CD4-positive, alpha-beta memory T cell (primary cell): ENCODE results near the gene AP3D1. TPM values are rescaled to one million over a fixed set of nuclear protein-coding genes. Genes with fewer than 3 reads are reported as not detected.

Source experiments
- CTCF ChIA-PET: fragments of 350-600 bp; sonication (Branson Sonifier 250); formaldehyde crosslinking; loops from one replicate; lab custom pipeline; 2021; ENCODE audit warnings: inconsistent platforms; ENCODE audit not compliant: partially characterized antibody; lab: Charles Lee
- POLR2A ChIA-PET: fragments of 350-600 bp; sonication (Branson Sonifier 250); formaldehyde crosslinking; loops from one replicate; lab custom pipeline; 2021; ENCODE audit not compliant: partially characterized antibody; lab: Charles Lee
- DNase-seq, 5 donors: peaks; one replicate each; pipeline versions ENCODE4 v3.0.0 to v3.0.0-alpha.2; 2020 to 2022; ENCODE audit warnings: mixed read lengths in 1 of 5
- H3K27ac ChIP-seq: one replicate; pipeline ENCODE4 v1.7.0; 2013; ENCODE audit warnings: low read depth, low read length
- H3K27me3 ChIP-seq: 2 replicates; pipeline ENCODE4 v1.7.0; 2013; ENCODE audit warnings: mild to moderate bottlenecking, low read length, moderate library complexity; ENCODE audit not compliant: insufficient read depth
- H3K36me3 ChIP-seq: 2 replicates; pipeline ENCODE4 v1.7.0; 2013; ENCODE audit warnings: mild to moderate bottlenecking, low read length, moderate library complexity; ENCODE audit not compliant: insufficient read depth
- H3K4me1 ChIP-seq: 2 replicates; pipeline ENCODE4 v1.7.0; 2013; ENCODE audit warnings: mild to moderate bottlenecking, low read length, moderate library complexity; ENCODE audit not compliant: insufficient read depth
- H3K4me3 ChIP-seq, 2 donors: one replicate each; pipeline ENCODE4 v1.7.0; 2013; ENCODE audit warnings: low read length in 2 of 2, mild to moderate bottlenecking in 1 of 2
- H3K9me3 ChIP-seq, 2 donors: one replicate each; pipeline ENCODE4 v1.7.0; 2013; ENCODE audit warnings: low read length in 2 of 2, control low read depth in 1 of 2; ENCODE audit not compliant: control insufficient read depth in 1 of 2
- H3K27ac Mint-ChIP-seq, 7 donors: one replicate each; pipeline ENCODE4 v1.8.0; 2020 to 2021; ENCODE audit warnings: mixed read lengths in 7 of 7, mild to moderate bottlenecking in 6 of 7, inconsistent platforms in 3 of 7, moderate library complexity in 3 of 7
- H3K27me3 Mint-ChIP-seq, 2 donors: one replicate each; pipeline ENCODE4 v1.8.0; 2020 to 2021; ENCODE audit warnings: mixed read lengths in 2 of 2
- H3K36me3 Mint-ChIP-seq, 2 donors: one replicate each; pipeline ENCODE4 v1.8.0; 2020 to 2021; ENCODE audit warnings: mixed read lengths in 2 of 2, inconsistent platforms in 1 of 2, mild to moderate bottlenecking in 1 of 2
- H3K4me1 Mint-ChIP-seq, 4 donors: one replicate each; pipeline ENCODE4 v1.8.0; 2020 to 2021; ENCODE audit warnings: mixed read lengths in 4 of 4, mild to moderate bottlenecking in 1 of 4
- H3K4me3 Mint-ChIP-seq, 8 donors: one replicate each; pipeline ENCODE4 v1.8.0; 2020 to 2021; ENCODE audit warnings: mixed read lengths in 8 of 8, mild to moderate bottlenecking in 7 of 8, moderate library complexity in 6 of 8, inconsistent platforms in 3 of 8
- H3K9me3 Mint-ChIP-seq, 8 donors: one replicate each; pipeline ENCODE4 v1.8.0; 2020 to 2021; ENCODE audit warnings: mixed read lengths in 8 of 8, mild to moderate bottlenecking in 5 of 8, inconsistent platforms in 3 of 8, moderate library complexity in 1 of 8
- intact Hi-C: fragments of 100-400 bp; cut with micrococcal nuclease; formaldehyde crosslinking; loops from one replicate; pipeline ENCODE4 v1.15.1; 2023
- polyA plus RNA-seq, 2 donors: library from polyadenylated mRNA; unstranded; fragments of 300-500 nt; fragmentation: Illumina TruSeq; gene quantifications; one replicate each; pipeline ENCODE4 v1.2.3, GENCODE V29; 2021
- total RNA-seq, 2 experiments: library from RNA; stranded (reverse); gene quantifications; one replicate each; pipeline ENCODE4 v1.2.3, GENCODE V29; 2021

The AP3D1 gene
- total and polyA plus RNA-seq, 4 experiments from 2014 or later, result 6.7 to 87.2 (median 69.8) TPM

DNA sequence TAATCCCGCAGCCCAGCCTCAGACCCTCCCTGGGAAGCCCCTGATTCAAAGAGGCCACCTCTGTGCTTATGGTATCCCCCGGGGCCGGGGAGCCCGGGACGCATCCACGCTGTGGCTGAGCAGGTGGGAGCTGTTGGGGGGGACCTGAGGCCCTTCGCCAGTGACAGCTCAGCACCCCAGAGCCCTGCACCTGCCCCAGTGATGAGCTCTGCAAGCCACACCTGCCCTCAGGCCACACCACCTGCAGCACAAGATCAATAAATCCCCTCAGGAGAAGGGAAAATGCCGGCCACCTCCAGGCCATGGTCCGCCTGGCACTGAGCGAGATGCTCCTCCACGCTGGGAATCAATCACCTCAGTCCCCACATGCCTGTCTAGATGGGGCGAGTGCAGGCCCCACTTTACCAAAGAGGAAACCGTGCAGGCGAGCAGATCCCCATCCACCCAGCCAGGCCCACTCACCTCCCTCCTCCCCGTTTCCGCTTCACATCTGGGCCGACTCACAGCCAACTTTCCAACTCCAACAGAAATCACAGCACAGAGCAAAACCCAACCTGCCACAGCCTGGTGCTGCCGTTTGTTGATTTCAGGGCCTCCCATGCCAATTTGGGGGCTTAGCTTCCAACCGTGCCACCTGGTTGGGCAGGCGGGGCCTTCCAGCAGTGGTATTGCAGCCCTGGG lies 68.1 kb downstream of the AP3D1 start:
- DNase-seq, result peak; percentile 74 to 86 (median 77)
- Histone ChIP-seq H3K9me3 (no peaks in the 10 kb centered on the region), H3K4me3 (peak overlapping the region; percentile 80 to 97), H3K36me3 (peaks cover 19% of the 10 kb centered on the region), H3K27ac (peak overlapping the region; percentile 93), H3K4me1 (peaks cover 71% of the 10 kb centered on the region), H3K27me3 (no peaks in the 10 kb centered on the region)
- intact Hi-C loops, result loop anchor here (2.0 kb wide), 1 partner anchor 41 kb away; no protein-coding TSS in a partner anchor
- Mint-ChIP-seq H3K9me3 (peaks cover 0 to 4% (median 0%) of the 10 kb centered on the region in 8 donors), H3K4me1 (peaks cover 35 to 80% (median 61%) of the 10 kb centered on the region in 4 donors), H3K27ac (peak overlapping the region; percentile 97 to 100 (median 99)), H3K4me3 (peak overlapping the region; percentile 97 to 100 (median 99)), H3K36me3 (peaks cover 26 to 62% of the 10 kb centered on the region in 2 donors), H3K27me3 (peaks cover 0 to 2% of the 10 kb centered on the region in 2 donors)
- ChIA-PET POLR2A (interaction anchor here (0.6 to 8.8 kb wide), 23 partner anchors 10 to 969 kb away, joined by 3 to 323 read pairs (median 6); partner anchors contain the start of genes AP3D1, BTBD2, GADD45B and IZUMO4), CTCF (interaction anchor here (0.8 to 4.6 kb wide), 11 partner anchors 10 to 186 kb away, joined by 3 to 40 read pairs (median 3); partner anchors contain the start of genes IZUMO4 and MOB3A)

DNA sequence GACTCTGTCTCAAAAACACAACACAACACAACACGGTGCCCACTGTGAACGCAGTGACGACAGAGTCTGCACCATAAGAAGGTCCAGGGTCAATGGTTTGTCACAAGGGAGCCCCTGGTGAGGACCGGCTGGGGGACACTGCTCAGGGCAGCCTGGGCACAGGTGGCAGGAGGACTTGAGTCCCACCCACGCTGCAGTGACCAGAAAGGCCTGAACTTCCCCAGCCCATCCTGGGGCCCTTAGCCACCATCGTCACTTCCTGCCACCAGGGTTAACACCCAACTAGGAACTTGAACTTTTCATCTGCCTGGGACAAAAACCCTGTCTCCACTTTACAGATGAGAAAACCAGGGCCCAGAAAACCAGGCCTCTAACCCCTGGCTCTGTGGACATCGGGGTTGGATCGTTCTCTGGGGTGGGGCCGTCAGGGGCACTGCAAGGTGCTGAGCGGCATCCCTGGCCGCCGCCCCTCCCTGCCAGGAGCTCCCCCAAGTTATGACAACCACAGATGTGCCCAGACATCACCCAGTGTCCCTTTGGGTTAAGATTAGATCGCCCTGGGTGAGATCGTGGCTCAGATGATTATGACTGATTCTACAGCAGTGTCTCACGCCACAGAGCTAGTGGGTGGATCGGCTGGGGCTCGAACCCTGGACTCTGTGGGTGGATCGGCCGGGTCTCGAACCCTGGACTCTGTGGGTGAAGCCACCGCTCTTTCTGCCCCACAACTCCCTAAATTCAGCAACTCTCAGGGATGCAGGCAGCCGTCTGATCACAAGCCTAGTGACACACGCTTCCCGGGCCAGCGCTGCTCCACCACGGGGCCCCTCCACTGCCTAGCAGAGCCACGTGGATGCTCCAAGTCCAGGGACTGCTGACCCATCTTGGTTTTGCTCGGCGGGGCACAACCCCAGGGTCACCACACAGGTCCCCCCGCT lies 69.2 kb downstream of the AP3D1 start:
- Histone ChIP-seq H3K4me3 (peak overlapping the region; percentile 80 to 97), H3K27ac (peak overlapping the region; percentile 93), H3K27me3 (no peaks in the 10 kb centered on the region), H3K36me3 (peaks cover 31% of the 10 kb centered on the region), H3K4me1 (peaks cover 60% of the 10 kb centered on the region), H3K9me3 (no peaks in the 10 kb centered on the region)
- Mint-ChIP-seq H3K4me3 (peak overlapping the region; percentile 97 to 100 (median 99)), H3K36me3 (peaks cover 26 to 72% of the 10 kb centered on the region in 2 donors), H3K9me3 (peaks cover 0 to 4% (median 0%) of the 10 kb centered on the region in 8 donors), H3K27me3 (peaks cover 0 to 2% of the 10 kb centered on the region in 2 donors), H3K4me1 (peaks cover 26 to 76% (median 53%) of the 10 kb centered on the region in 4 donors), H3K27ac (peak overlapping the region; percentile 97 to 100 (median 99))
- POLR2A ChIA-PET, result interaction anchor here (0.6 to 8.8 kb wide), 12 partner anchors 9 to 185 kb away, joined by 3 to 323 read pairs (median 18); partner anchors contain the start of genes IZUMO4 and MOB3A
- DNase-seq, result peak; percentile 62 to 85 (median 71)
- CTCF ChIA-PET, result interaction anchor here (1.3 to 4.6 kb wide), 5 partner anchors 12 to 184 kb away, joined by 3 to 40 read pairs (median 11); partner anchors contain the start of genes IZUMO4 and MOB3A
- intact Hi-C loops, result loop anchor here (2.0 kb wide), 1 partner anchor 39 kb away; no protein-coding TSS in a partner anchor

DNA sequence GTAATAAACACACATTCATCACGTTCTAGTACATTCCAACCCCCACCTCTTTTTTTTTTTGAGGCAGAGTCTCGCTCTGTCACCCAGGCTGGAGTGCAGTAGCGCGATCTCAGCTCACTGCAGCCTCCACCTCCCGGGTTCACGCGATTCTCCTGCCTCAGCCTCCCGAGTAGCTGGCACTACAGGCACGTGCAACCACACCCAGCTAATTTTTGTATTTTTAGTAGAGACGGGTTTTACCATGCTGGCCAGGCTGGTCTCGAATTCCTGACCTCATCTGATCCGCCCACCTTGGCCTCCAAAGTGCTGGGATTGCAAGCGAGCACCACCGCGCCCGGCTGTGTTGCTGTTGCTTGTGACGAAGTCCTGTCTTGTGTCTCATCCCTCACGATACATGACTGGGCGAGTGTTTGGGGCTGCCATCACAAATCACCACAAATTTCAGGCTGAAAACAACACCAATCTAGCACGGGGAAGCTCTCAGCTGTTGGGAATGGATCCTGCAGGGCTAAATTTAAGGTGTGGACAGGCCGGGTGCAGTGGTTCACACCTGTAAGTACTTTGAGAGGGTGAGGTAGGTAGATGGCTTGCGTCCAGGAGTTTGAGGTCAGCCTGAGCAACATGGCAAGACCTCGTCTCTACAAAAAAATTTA lies 70.9 kb downstream of the AP3D1 start:
- intact Hi-C loops, result no loop called here
- no peaks in the 10 kb centered on the region for H3K9me3 ChIP-seq
- Mint-ChIP-seq H3K9me3 (peaks cover 0 to 4% (median 0%) of the 10 kb centered on the region in 8 donors), H3K36me3 (peaks cover 26 to 78% of the 10 kb centered on the region in 2 donors), H3K27me3 (peaks cover 0 to 2% of the 10 kb centered on the region in 2 donors), H3K4me1 (peaks cover 18 to 60% (median 42%) of the 10 kb centered on the region in 4 donors), H3K27ac (peak overlapping the region; percentile 97 to 100 (median 99)), H3K4me3 (peak overlapping the region; percentile 72 to 100 (median 90))
- peaks cover 46% of the 10 kb centered on the region for H3K4me1 ChIP-seq
- peak overlapping the region in 1 of 2 donors; percentile 21 for H3K4me3 ChIP-seq
- ChIA-PET CTCF (interaction anchor here (1.3 to 1.9 kb wide), 2 partner anchors 10 to 14 kb away, joined by 4 to 7 read pairs; no protein-coding TSS in a partner anchor), POLR2A (interaction anchor here (0.6 to 8.8 kb wide), 7 partner anchors 11 to 214 kb away, joined by 3 to 323 read pairs (median 3); partner anchors contain the start of genes DOT1L, IZUMO4, MKNK2 and MOB3A)
- no peaks in the 10 kb centered on the region for H3K27me3 ChIP-seq
- peaks cover 40% of the 10 kb centered on the region for H3K36me3 ChIP-seq
- DNase-seq, result no peak
- peak overlapping the region; percentile 93 for H3K27ac ChIP-seq

DNA sequence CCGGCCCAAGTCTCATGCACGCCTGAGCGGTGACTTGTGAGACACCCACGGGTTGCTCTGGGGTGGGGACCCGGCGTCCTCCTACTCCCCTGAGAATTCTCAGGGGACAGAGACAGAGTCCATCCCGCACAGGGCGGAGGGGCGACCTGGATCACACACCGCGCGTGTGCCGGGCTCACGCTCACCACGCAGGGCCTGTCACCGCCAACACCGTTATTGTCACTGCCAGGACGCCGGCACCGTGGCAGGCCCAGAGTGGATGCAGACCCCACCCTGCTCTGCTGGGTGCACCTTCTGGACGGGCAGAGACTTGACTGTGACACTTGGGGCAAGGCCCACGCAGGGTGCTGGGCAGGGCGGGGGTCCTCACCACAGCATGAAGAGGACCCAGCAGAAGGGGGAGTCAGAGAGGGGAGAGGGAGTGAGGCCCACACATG lies 71.5 kb downstream of the AP3D1 start:
- Histone ChIP-seq H3K36me3 (peaks cover 46% of the 10 kb centered on the region), H3K27ac (peak overlapping the region; percentile 93), H3K4me3 (no peak overlapping the region), H3K27me3 (no peaks in the 10 kb centered on the region), H3K4me1 (peaks cover 51% of the 10 kb centered on the region), H3K9me3 (no peaks in the 10 kb centered on the region)
- H3K36me3 Mint-ChIP-seq, result peaks cover 20 to 78% of the 10 kb centered on the region in 2 donors
- DNase-seq, result no peak
- intact Hi-C loops, result no loop called here
- peak overlapping the region; percentile 97 to 100 (median 99) for H3K27ac Mint-ChIP-seq
- no peaks in the 10 kb centered on the region for H3K9me3 Mint-ChIP-seq
- ChIA-PET CTCF (interaction anchor here (1.3 to 1.9 kb wide), 2 partner anchors 10 to 15 kb away, joined by 4 to 7 read pairs; no protein-coding TSS in a partner anchor), POLR2A (interaction anchor here (1.5 to 8.8 kb wide), 4 partner anchors 10 to 33 kb away, joined by 3 to 323 read pairs (median 4); partner anchors contain the start of genes IZUMO4 and MOB3A)
- peak overlapping the region; percentile 65 to 100 (median 90) for H3K4me3 Mint-ChIP-seq
- no peaks in the 10 kb centered on the region for H3K27me3 Mint-ChIP-seq
- H3K4me1 Mint-ChIP-seq, result peaks cover 16 to 56% (median 38%) of the 10 kb centered on the region in 4 donors

DNA sequence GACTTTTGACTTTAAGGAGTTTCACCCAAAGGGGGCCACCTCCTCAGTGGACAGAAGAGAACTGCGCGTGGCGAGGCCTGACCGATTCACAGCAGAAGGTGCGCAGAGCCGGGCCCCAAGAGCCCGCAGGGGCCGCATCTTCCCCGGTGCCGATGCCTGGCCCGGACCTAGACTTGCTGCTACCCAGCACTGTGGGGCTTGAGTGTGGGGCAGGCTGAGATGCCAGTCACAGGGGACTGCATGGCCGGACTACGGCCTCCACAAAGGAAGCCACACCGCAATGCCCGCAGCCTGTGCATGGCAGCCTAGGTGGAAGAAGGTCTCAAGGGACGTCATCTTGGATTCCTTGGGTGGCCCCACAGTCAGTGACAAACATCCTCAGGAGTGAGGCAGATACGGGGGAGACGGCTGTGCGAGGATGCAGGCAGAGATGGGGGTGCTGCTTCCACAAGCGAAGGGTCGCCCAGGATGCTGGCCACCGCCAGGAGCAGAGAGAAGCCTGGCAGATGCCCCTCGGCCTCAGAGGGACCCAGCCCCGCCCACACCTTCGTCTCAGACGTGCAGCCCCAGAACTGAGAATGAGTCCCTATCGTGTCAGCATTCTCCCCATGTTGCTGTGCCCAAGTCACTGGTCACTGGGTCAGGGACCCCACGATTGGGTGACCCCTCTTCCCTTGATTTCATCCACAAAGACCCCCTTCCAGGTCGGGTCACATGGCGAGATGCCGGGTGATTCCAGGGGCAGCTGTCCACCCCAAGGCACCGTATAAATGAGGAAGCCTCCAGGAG lies 72.1 kb downstream of the AP3D1 start:
- H3K4me1 ChIP-seq, result peaks cover 51% of the 10 kb centered on the region
- peak overlapping the region; percentile 93 for H3K27ac ChIP-seq
- Mint-ChIP-seq H3K27me3 (no peaks in the 10 kb centered on the region), H3K4me3 (peak overlapping the region in 4 of 8 donors; percentile 77 to 100 (median 90)), H3K27ac (peak overlapping the region in 6 of 7 donors; percentile 97 to 100 (median 99)), H3K9me3 (no peaks in the 10 kb centered on the region), H3K4me1 (peaks cover 16 to 56% (median 37%) of the 10 kb centered on the region in 4 donors), H3K36me3 (peaks cover 22 to 73% of the 10 kb centered on the region in 2 donors)
- no peak overlapping the region for H3K4me3 ChIP-seq
- H3K36me3 ChIP-seq, result peaks cover 48% of the 10 kb centered on the region
- peak in 1 of 5 donors; percentile 39 for DNase-seq
- POLR2A ChIA-PET, result interaction anchor here (1.7 to 2.4 kb wide), 2 partner anchors 8 to 9 kb away, joined by 6 to 8 read pairs; no protein-coding TSS in a partner anchor
- intact Hi-C loops, result no loop called here
- CTCF ChIA-PET, result interaction anchor here (1.2 to 1.9 kb wide), 2 partner anchors 9 to 15 kb away, joined by 4 to 7 read pairs; no protein-coding TSS in a partner anchor
- H3K9me3 ChIP-seq, result no peaks in the 10 kb centered on the region
- H3K27me3 ChIP-seq, result no peaks in the 10 kb centered on the region
